GM21576 (cell line): ENCODE data around the gene CCDC17.

Source experiments
- ATAC-seq: cut with Tn5 transposase; IDR thresholded peaks from one replicate; pipeline ENCODE4 v1.9.1; 2021; ENCODE audit warnings: mild to moderate bottlenecking, moderate library complexity; ENCODE audit not compliant: unreplicated experiment

CCDC17 gene

GRCh38 chr1:45584351-45585109 is 39.3 kb downstream of the CCDC17 start:
- ATAC-seq: no peak

- ATAC-seq: peak; percentile 44
These were observed 40.0 kb downstream of the CCDC17 start, which contains the start of gene NASP for GRCh38 chr1:45583666-45584350. TSS of gene NASP (plus strand) at chr1:45584041. CDS start at chr1:45584147, 106 bp downstream.

- peak; percentile 74 for ATAC-seq
These were observed 40.6 kb downstream of the CCDC17 start for GRCh38 chr1:45583264-45583665.

- no peak for ATAC-seq
These were observed 49.7 kb downstream of the CCDC17 start for GRCh38 chr1:45574105-45574626.

GRCh38 chr1:45573231-45573804 is 50.5 kb downstream of the CCDC17 start:
- ATAC-seq: no peak

- ATAC-seq: no peak
These were observed 53.2 kb downstream of the CCDC17 start for GRCh38 chr1:45570631-45571030.
